ENCODE measurements around the gene CIAO3.

DNA sequence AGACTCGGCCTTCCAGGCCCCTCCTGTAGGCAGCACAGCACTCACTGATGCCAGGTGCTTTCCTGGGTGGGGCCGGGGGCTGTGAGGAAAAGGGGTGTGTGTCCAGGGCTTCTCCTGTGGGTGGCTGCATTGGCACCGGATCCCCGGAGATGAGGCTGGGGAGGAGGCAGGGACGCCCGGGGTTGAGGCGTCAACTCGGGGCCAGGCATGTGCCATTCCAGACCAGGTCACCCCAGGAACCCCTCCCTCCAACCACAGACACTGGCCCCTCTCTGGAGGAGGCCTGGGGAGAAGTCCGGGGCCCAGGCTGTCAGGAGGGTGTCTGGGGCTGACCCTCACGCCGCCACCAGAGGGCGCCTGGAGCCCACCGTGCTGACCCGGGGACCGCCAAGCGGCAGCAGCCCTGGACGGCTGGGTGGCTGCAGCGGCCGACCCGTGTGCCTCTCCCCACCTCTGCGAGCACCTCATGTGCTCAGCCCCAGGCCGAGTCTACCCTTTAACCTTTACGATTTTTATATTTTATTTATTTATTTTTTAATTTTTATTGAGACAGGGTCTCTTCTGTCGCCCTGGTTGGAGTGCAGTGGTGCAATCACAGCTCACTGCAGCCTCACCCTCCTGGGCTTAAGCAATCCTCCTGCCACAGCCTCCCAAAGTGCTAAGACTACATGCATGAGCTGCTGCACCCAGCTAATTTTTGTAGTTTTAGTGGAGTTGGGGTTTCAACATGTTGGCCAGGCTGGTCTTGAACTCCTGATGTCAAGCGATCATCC is 29.1 kb downstream of the CIAO3 start:
- TF ChIP-seq, protein P1, sequence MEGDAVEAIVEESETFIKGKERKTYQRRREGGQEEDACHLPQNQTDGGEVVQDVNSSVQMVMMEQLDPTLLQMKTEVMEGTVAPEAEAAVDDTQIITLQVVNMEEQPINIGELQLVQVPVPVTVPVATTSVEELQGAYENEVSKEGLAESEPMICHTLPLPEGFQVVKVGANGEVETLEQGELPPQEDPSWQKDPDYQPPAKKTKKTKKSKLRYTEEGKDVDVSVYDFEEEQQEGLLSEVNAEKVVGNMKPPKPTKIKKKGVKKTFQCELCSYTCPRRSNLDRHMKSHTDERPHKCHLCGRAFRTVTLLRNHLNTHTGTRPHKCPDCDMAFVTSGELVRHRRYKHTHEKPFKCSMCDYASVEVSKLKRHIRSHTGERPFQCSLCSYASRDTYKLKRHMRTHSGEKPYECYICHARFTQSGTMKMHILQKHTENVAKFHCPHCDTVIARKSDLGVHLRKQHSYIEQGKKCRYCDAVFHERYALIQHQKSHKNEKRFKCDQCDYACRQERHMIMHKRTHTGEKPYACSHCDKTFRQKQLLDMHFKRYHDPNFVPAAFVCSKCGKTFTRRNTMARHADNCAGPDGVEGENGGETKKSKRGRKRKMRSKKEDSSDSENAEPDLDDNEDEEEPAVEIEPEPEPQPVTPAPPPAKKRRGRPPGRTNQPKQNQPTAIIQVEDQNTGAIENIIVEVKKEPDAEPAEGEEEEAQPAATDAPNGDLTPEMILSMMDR (IDR thresholded peaks at IDR 0.05; ENCODE audit: low read length) = peak; percentile 77
- TF ChIP-seq EZH2 (optimal IDR thresholded peaks at IDR 0.05; ENCODE audit: low read depth, low read length) (no peak), EZH2phosphoT487 (IDR thresholded peaks at IDR 0.05; ENCODE audit: low read length) (no peak)

Measured in MM.1S (cell line).